GM12874 (cell line): ENCODE results near the gene GSTCD.

Experiments used
- TF ChIP-seq, protein P1 (sequence below): IDR thresholded peaks from 2 replicates; pipeline ENCODE4 v1.5.1; 2011; ENCODE audit warnings: low read depth, mild to moderate bottlenecking, control low read depth, low read length, moderate library complexity; ENCODE audit not compliant: insufficient read depth

GSTCD gene

DNA sequence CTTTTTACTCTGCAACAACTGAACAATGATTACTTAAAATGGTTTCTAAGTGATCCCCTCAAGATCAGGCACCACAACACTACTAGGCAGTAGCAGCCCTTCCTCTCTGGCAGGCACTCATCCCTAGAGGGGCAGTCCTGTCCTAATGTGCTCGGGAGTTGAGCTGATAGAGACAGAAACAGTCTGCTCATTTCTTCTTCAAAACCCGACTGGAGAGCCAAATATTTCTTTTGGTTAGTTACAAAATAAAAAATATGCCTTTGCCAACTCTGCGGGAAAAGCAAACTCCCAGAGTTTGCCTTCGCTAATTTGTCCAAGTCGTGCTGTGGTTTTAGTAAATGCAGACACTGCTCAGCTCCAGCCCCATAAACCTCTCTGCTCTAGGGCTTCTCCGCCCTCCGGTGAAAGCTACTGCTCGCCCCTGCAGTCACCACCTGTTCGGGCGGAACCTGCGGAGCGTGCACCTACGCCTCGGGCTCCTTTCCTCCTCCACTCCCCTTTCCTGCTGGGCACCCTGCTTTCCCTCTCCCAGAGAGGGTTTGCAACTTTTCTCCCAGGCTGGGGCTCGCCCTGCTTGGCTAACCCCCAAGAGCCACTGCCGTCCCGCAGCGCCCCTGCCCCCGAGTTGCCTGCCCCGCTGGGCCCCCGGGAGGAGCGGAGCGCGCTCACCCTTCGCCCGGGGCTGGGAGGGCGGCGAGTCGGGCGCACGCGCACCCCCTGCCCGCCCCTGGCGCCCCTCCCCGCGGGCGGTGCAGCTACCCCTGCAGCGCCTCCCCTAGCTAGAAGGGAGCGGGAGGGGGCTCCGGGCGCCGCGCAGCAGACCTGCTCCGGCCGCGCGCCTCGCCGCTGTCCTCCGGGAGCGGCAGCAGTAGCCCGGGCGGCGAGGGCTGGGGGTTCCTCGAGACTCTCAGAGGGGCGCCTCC, 186.3 kb downstream of the GSTCD start, which contains the start of gene NPNT:
Gene NPNT, plus strand, starts transcription at position 812 of the 923 bp plus-strand sequence. CDS start 182 bp downstream, outside the sequence.
- TF ChIP-seq, protein P1, sequence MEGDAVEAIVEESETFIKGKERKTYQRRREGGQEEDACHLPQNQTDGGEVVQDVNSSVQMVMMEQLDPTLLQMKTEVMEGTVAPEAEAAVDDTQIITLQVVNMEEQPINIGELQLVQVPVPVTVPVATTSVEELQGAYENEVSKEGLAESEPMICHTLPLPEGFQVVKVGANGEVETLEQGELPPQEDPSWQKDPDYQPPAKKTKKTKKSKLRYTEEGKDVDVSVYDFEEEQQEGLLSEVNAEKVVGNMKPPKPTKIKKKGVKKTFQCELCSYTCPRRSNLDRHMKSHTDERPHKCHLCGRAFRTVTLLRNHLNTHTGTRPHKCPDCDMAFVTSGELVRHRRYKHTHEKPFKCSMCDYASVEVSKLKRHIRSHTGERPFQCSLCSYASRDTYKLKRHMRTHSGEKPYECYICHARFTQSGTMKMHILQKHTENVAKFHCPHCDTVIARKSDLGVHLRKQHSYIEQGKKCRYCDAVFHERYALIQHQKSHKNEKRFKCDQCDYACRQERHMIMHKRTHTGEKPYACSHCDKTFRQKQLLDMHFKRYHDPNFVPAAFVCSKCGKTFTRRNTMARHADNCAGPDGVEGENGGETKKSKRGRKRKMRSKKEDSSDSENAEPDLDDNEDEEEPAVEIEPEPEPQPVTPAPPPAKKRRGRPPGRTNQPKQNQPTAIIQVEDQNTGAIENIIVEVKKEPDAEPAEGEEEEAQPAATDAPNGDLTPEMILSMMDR: no peak

DNA sequence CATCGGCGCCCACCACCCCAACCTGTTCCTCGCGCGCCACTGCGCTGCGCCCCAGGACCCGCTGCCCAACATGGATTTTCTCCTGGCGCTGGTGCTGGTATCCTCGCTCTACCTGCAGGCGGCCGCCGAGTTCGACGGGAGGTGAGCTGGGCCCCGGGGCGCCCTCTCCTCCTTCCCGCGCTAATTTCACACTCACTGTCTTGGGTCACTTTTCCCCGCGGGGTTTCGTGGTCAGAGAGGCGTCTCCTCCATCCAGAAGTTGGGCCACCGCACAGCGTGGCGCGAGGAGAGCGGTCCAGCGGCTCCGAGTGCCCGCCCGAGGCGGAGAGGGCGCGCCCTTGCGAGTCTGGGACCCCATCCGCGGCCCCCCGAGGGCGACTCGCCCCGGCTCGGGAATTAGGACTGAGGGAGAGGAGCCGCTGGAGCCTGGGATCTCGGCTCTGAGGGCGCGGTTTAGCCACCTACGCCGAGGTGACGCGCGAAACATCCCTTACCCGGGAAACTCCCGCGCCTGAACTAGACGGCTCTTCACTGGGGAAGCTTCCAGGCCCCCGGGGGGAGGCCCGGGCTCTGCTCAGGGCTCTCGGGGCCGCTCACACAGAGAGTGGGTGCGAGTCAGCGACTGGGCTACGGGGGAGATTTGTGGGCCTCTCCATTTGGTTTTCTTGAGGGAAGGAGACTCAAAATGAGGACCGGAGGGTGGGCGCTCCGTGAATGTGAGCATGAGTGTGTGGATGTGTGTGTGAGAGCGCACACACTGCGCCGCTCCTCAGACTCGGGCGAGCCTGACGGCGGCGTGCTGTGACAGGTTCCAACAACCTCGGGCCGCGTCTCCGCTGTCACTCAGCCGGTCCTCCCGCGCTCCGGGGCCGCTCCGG, 187.2 kb downstream of the GSTCD start:
- TF ChIP-seq, protein P1: no peak

DNA sequence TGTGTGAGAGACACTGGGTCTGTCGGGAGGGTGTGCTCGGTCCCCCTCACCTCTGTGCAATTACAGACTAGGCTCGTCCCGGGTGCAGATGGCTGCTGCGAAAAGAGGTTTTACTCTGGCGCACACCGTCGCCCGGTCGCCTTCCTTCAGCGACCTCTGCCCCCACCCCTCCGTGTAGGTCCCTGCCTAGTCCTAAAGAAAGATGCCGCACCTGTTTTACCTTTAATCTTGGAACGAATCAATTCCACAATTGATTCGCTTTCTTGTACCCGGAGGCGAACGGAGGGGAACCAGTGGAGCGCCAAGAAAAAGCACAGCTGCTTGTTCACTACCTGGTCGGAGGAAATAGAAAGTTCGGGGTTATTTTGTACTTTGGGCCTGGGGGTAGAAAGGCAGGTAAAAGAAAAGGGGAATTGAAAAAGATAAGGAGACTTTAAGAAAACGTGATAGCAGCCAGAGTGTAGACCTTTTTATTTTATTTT, 187.9 kb downstream of the GSTCD start:
- TF ChIP-seq, protein P1: no peak
